Type B pancreatic cell (in vitro differentiated cells): Measurements from ENCODE around the gene DNAJC5. TPM values are rescaled to one million over a fixed set of nuclear protein-coding genes. Genes with fewer than 3 reads are reported as not detected.

ENCODE experiments used
- DNase-seq: peaks from one replicate; pipeline ENCODE4 v3.0.0; 2021; ENCODE audit warnings: mixed read lengths; ENCODE audit not compliant: unreplicated experiment; ENCODE audit errors: extremely low spot score
- H3K27ac Mint-ChIP-seq: 2 replicates; pipeline ENCODE4 v1.8.0; 2021; ENCODE audit warnings: mild to moderate bottlenecking, mixed read lengths
- H3K27me3 Mint-ChIP-seq: 2 replicates; pipeline ENCODE4 v1.8.0; 2021; ENCODE audit warnings: mixed read lengths
- H3K36me3 Mint-ChIP-seq: 2 replicates; pipeline ENCODE4 v1.8.0; 2021; ENCODE audit warnings: mixed read lengths
- H3K4me1 Mint-ChIP-seq: one replicate; pipeline ENCODE4 v1.8.0; 2021; ENCODE audit warnings: mixed read lengths; ENCODE audit not compliant: unreplicated experiment
- H3K4me3 Mint-ChIP-seq: 2 replicates; pipeline ENCODE4 v1.8.0; 2021; ENCODE audit warnings: mild to moderate bottlenecking, mixed read lengths
- H3K9me3 Mint-ChIP-seq: 2 replicates; pipeline ENCODE4 v1.8.0; 2021; ENCODE audit warnings: mixed read lengths
- total RNA-seq: library from RNA; stranded (reverse); gene quantifications from 2 replicates; pipeline ENCODE4 v1.2.1, GENCODE V29; 2021; ENCODE audit warnings: low replicate concordance
- TF ChIP-seq, protein P1 (sequence below): fragments of 200-600 bp; sonication (generic); conservative IDR thresholded peaks from 2 replicates; pipeline ENCODE4 v1.5.0; 2021; ENCODE audit warnings: antibody characterized with exemption, mild to moderate bottlenecking

Gene DNAJC5
- total RNA-seq, 1 donor from 2014 or later, result 44.1 TPM

DNA sequence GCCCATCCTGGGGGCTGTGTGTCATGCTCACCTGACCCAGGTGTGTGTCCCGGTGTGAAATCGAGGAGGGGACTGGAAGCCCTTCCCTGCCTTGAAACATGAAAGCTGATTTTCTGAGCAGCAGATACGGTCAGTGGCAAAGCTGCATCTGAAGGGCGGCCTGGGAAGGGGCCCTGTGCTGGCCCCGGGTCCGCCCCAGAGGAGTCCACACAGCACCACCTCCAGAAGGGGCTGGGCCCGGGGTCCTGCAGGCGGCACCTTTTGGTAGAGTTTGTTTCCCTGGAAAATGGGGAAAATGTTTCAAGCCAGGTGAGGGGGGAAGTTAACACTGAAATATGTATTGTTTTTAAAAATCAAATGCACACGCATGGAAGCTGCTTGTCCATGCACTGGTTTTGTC is 40.5 kb downstream of the DNAJC5 start:
- Mint-ChIP-seq H3K36me3 (peaks cover 27% of the 10 kb centered on the region), H3K4me1 (no peaks in the 10 kb centered on the region), H3K27ac (no peak overlapping the region), H3K9me3 (no peaks in the 10 kb centered on the region), H3K4me3 (no peak overlapping the region), H3K27me3 (no peaks in the 10 kb centered on the region)
- no peak for DNase-seq
- TF ChIP-seq, protein P1, sequence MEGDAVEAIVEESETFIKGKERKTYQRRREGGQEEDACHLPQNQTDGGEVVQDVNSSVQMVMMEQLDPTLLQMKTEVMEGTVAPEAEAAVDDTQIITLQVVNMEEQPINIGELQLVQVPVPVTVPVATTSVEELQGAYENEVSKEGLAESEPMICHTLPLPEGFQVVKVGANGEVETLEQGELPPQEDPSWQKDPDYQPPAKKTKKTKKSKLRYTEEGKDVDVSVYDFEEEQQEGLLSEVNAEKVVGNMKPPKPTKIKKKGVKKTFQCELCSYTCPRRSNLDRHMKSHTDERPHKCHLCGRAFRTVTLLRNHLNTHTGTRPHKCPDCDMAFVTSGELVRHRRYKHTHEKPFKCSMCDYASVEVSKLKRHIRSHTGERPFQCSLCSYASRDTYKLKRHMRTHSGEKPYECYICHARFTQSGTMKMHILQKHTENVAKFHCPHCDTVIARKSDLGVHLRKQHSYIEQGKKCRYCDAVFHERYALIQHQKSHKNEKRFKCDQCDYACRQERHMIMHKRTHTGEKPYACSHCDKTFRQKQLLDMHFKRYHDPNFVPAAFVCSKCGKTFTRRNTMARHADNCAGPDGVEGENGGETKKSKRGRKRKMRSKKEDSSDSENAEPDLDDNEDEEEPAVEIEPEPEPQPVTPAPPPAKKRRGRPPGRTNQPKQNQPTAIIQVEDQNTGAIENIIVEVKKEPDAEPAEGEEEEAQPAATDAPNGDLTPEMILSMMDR, result no peak

DNA sequence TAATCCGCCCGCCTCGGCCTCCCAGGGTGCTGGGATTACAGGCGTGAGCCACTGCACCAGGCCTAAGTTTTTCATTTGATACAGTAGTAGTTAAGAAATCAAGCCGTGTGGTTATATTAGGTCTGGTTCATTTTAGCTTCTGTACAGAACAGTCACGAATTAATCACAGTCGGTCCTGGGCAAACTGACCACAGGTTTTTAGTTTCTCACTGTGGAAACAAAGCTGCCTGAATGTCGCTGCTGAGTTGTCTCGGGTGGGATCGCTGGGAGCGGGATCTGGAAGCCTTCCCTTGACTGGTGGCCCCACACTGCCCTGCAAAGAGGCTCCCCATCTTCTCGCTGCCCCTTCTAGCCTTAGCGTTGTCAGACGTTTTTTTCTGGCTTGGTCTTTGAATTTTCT is 42.7 kb downstream of the DNAJC5 start:
- no peak for DNase-seq
- Mint-ChIP-seq H3K4me1 (no peaks in the 10 kb centered on the region), H3K27me3 (no peaks in the 10 kb centered on the region), H3K36me3 (peaks cover 14% of the 10 kb centered on the region), H3K9me3 (no peaks in the 10 kb centered on the region), H3K27ac (no peak overlapping the region), H3K4me3 (no peak overlapping the region)
- TF ChIP-seq, protein P1, result no peak

DNA sequence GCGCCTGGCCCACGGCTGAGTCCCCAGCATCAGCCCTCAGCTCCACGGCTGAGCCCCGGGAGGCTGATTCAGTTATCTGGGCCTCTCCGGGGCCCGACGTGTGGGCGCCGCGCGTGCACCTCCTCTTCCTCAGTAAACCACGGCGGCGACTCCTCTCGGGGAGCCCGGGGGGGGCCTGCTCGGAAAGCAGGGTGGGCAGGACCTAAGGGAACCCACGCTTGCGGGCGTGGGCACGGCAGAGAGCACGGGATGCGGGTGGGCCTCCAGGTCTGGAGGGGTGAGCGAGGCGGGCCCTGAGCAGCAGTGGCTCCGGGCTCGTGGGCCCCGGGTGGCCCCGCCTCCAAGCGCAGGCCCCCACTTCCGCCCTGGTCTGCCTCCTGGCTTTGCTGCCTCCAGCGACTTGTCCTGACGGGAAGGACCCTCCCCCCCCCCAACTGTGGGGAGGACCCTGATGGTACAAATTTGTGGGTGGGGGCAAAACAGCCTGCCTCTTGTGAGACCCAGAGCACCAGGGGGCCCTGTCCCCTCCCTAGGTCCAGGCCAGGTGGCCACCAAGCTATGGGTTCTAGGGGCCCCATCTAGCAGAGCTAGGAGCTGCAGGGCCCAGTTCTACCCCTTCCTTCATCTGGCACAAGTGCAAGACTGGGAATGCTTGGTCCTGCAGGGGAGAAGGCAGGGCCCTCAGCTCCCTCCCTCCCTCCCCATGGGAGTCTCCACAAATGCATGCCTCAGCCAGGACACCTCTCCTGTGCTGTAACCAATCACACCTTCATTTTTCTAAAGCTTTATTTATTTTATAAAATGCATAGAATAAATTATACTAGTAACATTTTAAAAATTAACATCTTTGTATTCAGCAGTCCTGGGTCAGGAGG is 44.4 kb downstream of the DNAJC5 start:
- Mint-ChIP-seq H3K36me3 (peaks cover 14% of the 10 kb centered on the region), H3K27ac (no peak overlapping the region), H3K4me1 (no peaks in the 10 kb centered on the region), H3K9me3 (no peaks in the 10 kb centered on the region), H3K27me3 (no peaks in the 10 kb centered on the region), H3K4me3 (no peak overlapping the region)
- TF ChIP-seq, protein P1, result no peak
- no peak for DNase-seq

DNA sequence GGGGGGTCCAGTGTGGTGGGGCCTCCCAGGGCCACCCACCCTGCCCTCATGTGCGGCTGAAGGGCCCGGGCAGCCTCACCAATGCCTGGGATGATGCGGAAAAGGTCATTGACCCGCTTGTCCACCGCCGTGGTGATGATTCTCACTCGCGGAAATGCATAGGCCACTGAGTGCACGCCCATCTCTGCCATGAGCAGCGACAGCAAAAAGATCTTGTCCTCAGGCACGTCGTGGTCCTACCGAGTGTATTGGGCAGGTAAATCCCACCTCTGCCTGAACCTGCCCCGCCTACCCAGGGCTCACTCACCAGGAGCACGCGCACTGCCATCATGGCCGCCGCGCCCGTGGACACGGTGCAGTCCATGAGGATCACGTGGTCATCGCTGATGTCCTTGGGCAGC is 45.1 kb downstream of the DNAJC5 start:
- TF ChIP-seq, protein P1, result no peak
- H3K4me3 Mint-ChIP-seq, result no peak overlapping the region
- peaks cover 10% of the 10 kb centered on the region for H3K36me3 Mint-ChIP-seq
- no peak for DNase-seq
- H3K27ac Mint-ChIP-seq, result no peak overlapping the region
- no peaks in the 10 kb centered on the region for H3K9me3 Mint-ChIP-seq
- no peaks in the 10 kb centered on the region for H3K27me3 Mint-ChIP-seq
- no peaks in the 10 kb centered on the region for H3K4me1 Mint-ChIP-seq

DNA sequence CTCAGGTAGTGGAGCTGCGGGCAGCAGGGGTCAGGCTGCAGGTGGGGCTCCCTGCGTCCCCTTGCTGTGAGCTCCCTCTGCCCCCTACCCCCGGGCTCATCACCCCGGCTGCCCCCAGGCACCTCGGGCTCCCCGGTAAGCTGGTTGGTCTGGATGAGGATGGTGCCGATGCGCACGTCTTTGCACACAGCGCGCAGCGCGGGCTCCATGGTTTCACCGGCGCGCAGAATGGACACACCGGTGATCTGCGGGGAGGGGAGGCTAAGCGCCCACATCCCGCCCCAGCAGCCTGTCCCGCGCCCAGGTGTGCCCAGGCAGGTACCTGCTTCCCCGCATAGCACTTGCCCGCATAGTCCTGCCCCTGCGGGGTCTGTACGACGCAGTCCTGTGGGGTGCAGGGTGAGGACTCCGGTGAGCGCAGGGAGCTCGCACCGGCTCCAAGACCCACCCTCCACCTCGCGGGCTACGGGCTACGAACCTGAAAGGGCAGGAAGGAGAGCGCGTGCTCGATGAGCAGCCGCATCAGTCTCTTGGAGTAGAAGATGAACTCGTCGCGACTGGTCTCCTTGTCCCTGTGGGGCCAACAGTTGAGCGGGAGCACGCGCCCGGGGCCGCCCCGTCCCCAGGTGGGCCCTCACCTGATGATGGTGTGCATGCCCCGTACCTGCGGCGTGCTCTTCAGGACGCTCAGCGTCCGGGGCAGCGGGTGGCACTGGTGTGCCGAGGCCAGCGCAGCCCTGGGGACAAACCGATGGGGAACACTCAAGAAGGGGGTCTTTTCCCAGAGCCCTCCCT is 45.7 kb downstream of the DNAJC5 start:
- Mint-ChIP-seq H3K4me3 (no peak overlapping the region), H3K27me3 (no peaks in the 10 kb centered on the region), H3K9me3 (no peaks in the 10 kb centered on the region), H3K4me1 (no peaks in the 10 kb centered on the region), H3K36me3 (peaks cover 9% of the 10 kb centered on the region), H3K27ac (no peak overlapping the region)
- TF ChIP-seq, protein P1, result no peak
- no peak for DNase-seq
